Stimulated activated CD8-positive, alpha-beta memory T cell treated with anti-CD3 and anti-CD28 coated beads, Interleukin-7, amount 100 ng/mL, for 24 hours (primary cell): Measurements from ENCODE around the gene FEZF1.
"Not testable (repeated sequence)": the region's sequence is repeated elsewhere in the genome, so short reads cannot be mapped to it uniquely, and the experiment has no call there.

Experiments
- DNase-seq: peaks from one replicate; pipeline ENCODE4 v3.0.0-alpha.2; 2020; ENCODE audit warnings: low read depth

Gene FEZF1

GRCh38 chr7:122307228-122307621 is 2.7 kb upstream of the FEZF1 start:
- DNase-seq, result no peak

- no peak for DNase-seq
These were observed 2.0 kb upstream of the FEZF1 start for GRCh38 chr7:122306320-122307227.

- DNase-seq, result no peak
These were observed 1.1 kb upstream of the FEZF1 start for GRCh38 chr7:122305475-122306319.

- no peak for DNase-seq
These were observed 459 bp upstream of the FEZF1 start for GRCh38 chr7:122304996-122305421.

GRCh38 chr7:122303531-122304318 is 825 bp downstream of the FEZF1 start:
- DNase-seq, result no peak

GRCh38 chr7:122302761-122303530 is 1.6 kb downstream of the FEZF1 start:
- no peak for DNase-seq

GRCh38 chr7:122301858-122302760 is 2.4 kb downstream of the FEZF1 start:
- no peak for DNase-seq

GRCh38 chr7:122300956-122301833 is 3.4 kb downstream of the FEZF1 start:
- no peak for DNase-seq

GRCh38 chr7:122300211-122300932 is 4.2 kb downstream of the FEZF1 start:
- DNase-seq, result no peak

- no peak for DNase-seq
These were observed 4.8 kb downstream of the FEZF1 start for GRCh38 chr7:122299624-122300210.

- no peak for DNase-seq
These were observed 5.9 kb downstream of the FEZF1 start for GRCh38 chr7:122298618-122299017.

GRCh38 chr7:122298131-122298530 is 6.4 kb downstream of the FEZF1 start:
- DNase-seq, result no peak

GRCh38 chr7:122291189-122291588 is 13.4 kb downstream of the FEZF1 start:
- no peak for DNase-seq

- no peak for DNase-seq
These were observed 14.1 kb downstream of the FEZF1 start for GRCh38 chr7:122290476-122290875.

- no peak for DNase-seq
These were observed 15.1 kb downstream of the FEZF1 start for GRCh38 chr7:122289426-122289825.

- not testable (repeated sequence) for DNase-seq
These were observed 19.9 kb downstream of the FEZF1 start for GRCh38 chr7:122284608-122285007.

GRCh38 chr7:122273117-122273516 is 31.4 kb downstream of the FEZF1 start:
- DNase-seq, result no peak

- DNase-seq, result no peak
These were observed 35.3 kb downstream of the FEZF1 start for GRCh38 chr7:122269241-122269640.
